ENCODE results near the gene MYO9B. TPM values are rescaled to one million over a fixed set of nuclear protein-coding genes. Genes with fewer than 3 reads are reported as not detected.

The MYO9B gene
- total and polyA plus RNA-seq, 2 of the 13 experiments (the other 11 are each of a cell fraction or from before 2014, with no cell fraction given): 18.0 to 18.3 TPM

- TF ChIP-seq POGZ (CRISPR knock-in tag; IDR thresholded peaks at IDR 0.05) (0 out of 2 replicates have a peak, but pooled peaks have one; percentile 24), RXRB (CRISPR knock-in tag; IDR thresholded peaks at IDR 0.05; ENCODE audit: borderline replicate concordance) (peak; percentile 51), HNRNPLL (IDR thresholded peaks at IDR 0.05; ENCODE audit: low read depth, low read length, poor library complexity, severe bottlenecking) (no peak), ZNF691 (CRISPR knock-in tag; IDR thresholded peaks at IDR 0.05; ENCODE audit: borderline replicate concordance, low read depth) (no peak), PAXIP1 (CRISPR knock-in tag; conservative IDR thresholded peaks at IDR 0.05) (peak; percentile 60), ZNF563 (CRISPR knock-in tag; IDR thresholded peaks at IDR 0.05) (no peak), CREB1 (IDR thresholded peaks at IDR 0.05) (no peak), CREB1 (CRISPR knock-in tag; IDR thresholded peaks at IDR 0.05) (no peak), ZSCAN31 (CRISPR knock-in tag; IDR thresholded peaks at IDR 0.05; ENCODE audit: low read depth) (no peak), U2AF2 (IDR thresholded peaks at IDR 0.05; ENCODE audit: low read depth, low read length) (no peak), HDAC6 (IDR thresholded peaks at IDR 0.05; ENCODE audit: low read depth, low read length) (no peak), ZSCAN29 (CRISPR knock-in tag; conservative IDR thresholded peaks at IDR 0.05) (peak; percentile 96), TEAD3 (CRISPR knock-in tag; optimal IDR thresholded peaks at IDR 0.05; ENCODE audit: borderline replicate concordance) (peak; percentile 95), HNRNPL (IDR thresholded peaks at IDR 0.05; ENCODE audit: low read depth, low read length) (0 out of 2 replicates have a peak, but pooled peaks have one; percentile 38), ZNF567 (CRISPR knock-in tag; IDR thresholded peaks at IDR 0.05; ENCODE audit: borderline replicate concordance) (no peak), ZNF34 (CRISPR knock-in tag; IDR thresholded peaks at IDR 0.05; ENCODE audit: borderline replicate concordance) (no peak), SALL1 (CRISPR knock-in tag; IDR thresholded peaks at IDR 0.05) (peak; percentile 71), NR2F1 (CRISPR knock-in tag; IDR thresholded peaks at IDR 0.05) (no peak), NR2C2 (CRISPR knock-in tag; IDR thresholded peaks at IDR 0.05; ENCODE audit: borderline replicate concordance) (0 out of 2 replicates have a peak, but pooled peaks have one; percentile 28), U2AF1 (optimal IDR thresholded peaks at IDR 0.05; ENCODE audit: low read depth, low read length) (no peak), STAG1 (CRISPR knock-in tag; IDR thresholded peaks at IDR 0.05) (peak; percentile 12; the same call in 1 of the 2 replicates), ATF2 (CRISPR knock-in tag; IDR thresholded peaks at IDR 0.05) (peak; percentile 98), ZNF891 (CRISPR knock-in tag; IDR thresholded peaks at IDR 0.05) (no peak), BHLHE40 (IDR thresholded peaks at IDR 0.05; ENCODE audit: low read length) (0 out of 2 replicates have a peak, but pooled peaks have one; percentile 9)
Observed at GRCh38 chr19:17135001-17135853, 59.6 kb downstream of the MYO9B start (continued).
